PC-9 (cell line): ENCODE measurements around the gene SRPRB.

Experiments
- EZH2 ChIP-seq: fragments of 200-600 bp; sonication (generic); IDR thresholded peaks from 2 replicates; pipeline ENCODE4 v1.8.0; 2017; ENCODE audit warnings: antibody characterized with exemption, low read depth
- TF ChIP-seq, protein P1 (sequence below): fragments of 200-600 bp; sonication (generic); conservative IDR thresholded peaks from 2 replicates; pipeline ENCODE4 v1.6.1; 2017; ENCODE audit warnings: mixed run types, antibody characterized with exemption, mild to moderate bottlenecking, moderate library complexity

DNA sequence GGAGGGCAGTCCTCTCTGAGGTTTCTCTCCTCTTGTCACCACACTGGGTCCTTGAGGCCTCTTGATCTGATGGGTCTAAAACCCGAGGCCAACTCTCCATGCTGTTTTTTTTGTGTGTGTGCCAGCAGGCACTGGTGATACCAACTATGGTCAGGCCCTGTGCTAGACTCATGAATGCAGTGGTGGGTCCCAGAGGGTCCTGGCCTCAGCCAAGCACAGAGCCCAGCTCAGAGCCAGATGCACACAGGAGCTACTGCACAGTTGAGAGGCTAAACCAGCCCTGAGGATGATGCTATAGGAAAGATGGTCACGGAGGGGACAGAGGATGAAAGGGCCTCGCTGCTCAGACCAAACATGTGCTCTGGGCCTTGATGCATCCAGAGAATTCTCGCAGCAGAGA, 56.5 kb downstream of the SRPRB start:
- TF ChIP-seq EZH2: no peak
- TF ChIP-seq, protein P1, sequence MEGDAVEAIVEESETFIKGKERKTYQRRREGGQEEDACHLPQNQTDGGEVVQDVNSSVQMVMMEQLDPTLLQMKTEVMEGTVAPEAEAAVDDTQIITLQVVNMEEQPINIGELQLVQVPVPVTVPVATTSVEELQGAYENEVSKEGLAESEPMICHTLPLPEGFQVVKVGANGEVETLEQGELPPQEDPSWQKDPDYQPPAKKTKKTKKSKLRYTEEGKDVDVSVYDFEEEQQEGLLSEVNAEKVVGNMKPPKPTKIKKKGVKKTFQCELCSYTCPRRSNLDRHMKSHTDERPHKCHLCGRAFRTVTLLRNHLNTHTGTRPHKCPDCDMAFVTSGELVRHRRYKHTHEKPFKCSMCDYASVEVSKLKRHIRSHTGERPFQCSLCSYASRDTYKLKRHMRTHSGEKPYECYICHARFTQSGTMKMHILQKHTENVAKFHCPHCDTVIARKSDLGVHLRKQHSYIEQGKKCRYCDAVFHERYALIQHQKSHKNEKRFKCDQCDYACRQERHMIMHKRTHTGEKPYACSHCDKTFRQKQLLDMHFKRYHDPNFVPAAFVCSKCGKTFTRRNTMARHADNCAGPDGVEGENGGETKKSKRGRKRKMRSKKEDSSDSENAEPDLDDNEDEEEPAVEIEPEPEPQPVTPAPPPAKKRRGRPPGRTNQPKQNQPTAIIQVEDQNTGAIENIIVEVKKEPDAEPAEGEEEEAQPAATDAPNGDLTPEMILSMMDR: no peak
